Endodermal cell (in vitro differentiated cells): ENCODE data around the gene RNF40. TPM values are rescaled to one million over a fixed set of nuclear protein-coding genes. Genes with fewer than 3 reads are reported as not detected.

ENCODE experiments used
- DNase-seq: peaks from one replicate; pipeline ENCODE4 v3.0.0-alpha.2; 2017
- H3K27ac ChIP-seq: 2 replicates; pipeline ENCODE4 v1.5.1; 2013; ENCODE audit warnings: mild to moderate bottlenecking, low read depth, low read length, moderate library complexity
- H3K27me3 ChIP-seq: 2 replicates; pipeline ENCODE4 v1.6.1; 2013; ENCODE audit warnings: mild to moderate bottlenecking, low read length, moderate library complexity; ENCODE audit not compliant: insufficient read depth, control insufficient read depth, poor library complexity, severe bottlenecking
- H3K36me3 ChIP-seq: 2 replicates; pipeline ENCODE4 v1.7.0; 2013; ENCODE audit warnings: mild to moderate bottlenecking, low read length, moderate library complexity; ENCODE audit not compliant: control insufficient read depth, insufficient read depth
- H3K4me1 ChIP-seq: one replicate; pipeline ENCODE4 v1.7.0; 2013; ENCODE audit warnings: low read length; ENCODE audit not compliant: control insufficient read depth, insufficient read depth
- H3K4me3 ChIP-seq: 2 replicates; pipeline ENCODE4 v1.5.1; 2013; ENCODE audit warnings: mild to moderate bottlenecking, low read length, moderate library complexity
- H3K9ac ChIP-seq: 2 replicates; pipeline ENCODE4 v1.6.1; 2013; ENCODE audit warnings: mild to moderate bottlenecking, low read length, moderate library complexity; ENCODE audit not compliant: poor library complexity, severe bottlenecking; ENCODE audit errors: extremely low read depth
- H3K9me3 ChIP-seq: 2 replicates; pipeline ENCODE4 v1.6.1; 2013; ENCODE audit warnings: mild to moderate bottlenecking, low read length, moderate library complexity; ENCODE audit not compliant: control insufficient read depth
- H3K27ac Mint-ChIP-seq: 2 replicates; pipeline ENCODE4 v1.8.0; 2020; ENCODE audit warnings: mixed read lengths
- H3K27me3 Mint-ChIP-seq: 2 replicates; pipeline ENCODE4 v1.8.0; 2021; ENCODE audit warnings: mild to moderate bottlenecking, mixed read lengths; ENCODE audit not compliant: insufficient read depth
- H3K36me3 Mint-ChIP-seq: 2 replicates; pipeline ENCODE4 v1.8.0; 2020; ENCODE audit warnings: low read depth, mixed read lengths
- H3K4me1 Mint-ChIP-seq: 2 replicates; pipeline ENCODE4 v1.8.0; 2020; ENCODE audit warnings: mixed read lengths
- H3K4me3 Mint-ChIP-seq: 2 replicates; pipeline ENCODE4 v1.8.0; 2020; ENCODE audit warnings: mild to moderate bottlenecking, moderate library complexity, mixed read lengths
- H3K9me3 Mint-ChIP-seq: 2 replicates; pipeline ENCODE4 v1.8.0; 2020; ENCODE audit warnings: mild to moderate bottlenecking, mixed read lengths
- CTCF ChIP-seq: fragments of 200-600 bp; sonication (generic); conservative IDR thresholded peaks from 2 replicates; pipeline ENCODE4 v1.5.0; 2021; ENCODE audit warnings: antibody characterized with exemption, mild to moderate bottlenecking
- WGBS, 2 experiments: methylation state at CpG; one replicate each; pipeline versions ENCODE4 v1.1.5 to v1.1.7; 2013; ENCODE audit warnings: missing lambda C conversion rate in 2 of 2, mixed read lengths in 1 of 2; ENCODE audit not compliant: insufficient coverage in 1 of 2, insufficient read length in 1 of 2; 5-methylcytosine and 5-hydroxymethylcytosine counted together
- total RNA-seq, 2 donors: library from RNA; stranded (reverse); fragmentation: NEBNext Ultra II Directional in 1 of 2; extraction: Animal tissue kit (Norgen Biotek cat#: 25700) in 1 of 2; gene quantifications; 2 replicates in 1 of 2; 3 replicates in 1 of 2; pipeline ENCODE4 v1.2.1, GENCODE V29; 2021

Gene RNF40
- total RNA-seq, 2 donors from 2014 or later: 88.4 to 95.8 TPM

GRCh38 chr16:30728899-30729672 lies 33.0 kb upstream of the RNF40 start:
- H3K27me3 Mint-ChIP-seq: no peaks in the 10 kb centered on the region
- no peak for TF ChIP-seq CTCF
- H3K4me1 Mint-ChIP-seq: no peaks in the 10 kb centered on the region
- no peak overlapping the region for H3K4me3 Mint-ChIP-seq
- peaks cover 75% of the 10 kb centered on the region for H3K36me3 Mint-ChIP-seq
- H3K4me1 ChIP-seq: no peaks in the 10 kb centered on the region
- no peaks in the 10 kb centered on the region for H3K9me3 ChIP-seq
- H3K27me3 ChIP-seq: no peaks in the 10 kb centered on the region
- H3K36me3 ChIP-seq: peaks cover 91% of the 10 kb centered on the region
- 94 to 95% methylated on average over 7 to 17 of the region's 17 CpGs for WGBS, 2 experiments
- H3K27ac ChIP-seq: no peak overlapping the region
- H3K27ac Mint-ChIP-seq: no peak overlapping the region
- H3K9me3 Mint-ChIP-seq: no peaks in the 10 kb centered on the region
- H3K9ac ChIP-seq: no peak overlapping the region
- DNase-seq: no peak
- no peak overlapping the region for H3K4me3 ChIP-seq

DNA sequence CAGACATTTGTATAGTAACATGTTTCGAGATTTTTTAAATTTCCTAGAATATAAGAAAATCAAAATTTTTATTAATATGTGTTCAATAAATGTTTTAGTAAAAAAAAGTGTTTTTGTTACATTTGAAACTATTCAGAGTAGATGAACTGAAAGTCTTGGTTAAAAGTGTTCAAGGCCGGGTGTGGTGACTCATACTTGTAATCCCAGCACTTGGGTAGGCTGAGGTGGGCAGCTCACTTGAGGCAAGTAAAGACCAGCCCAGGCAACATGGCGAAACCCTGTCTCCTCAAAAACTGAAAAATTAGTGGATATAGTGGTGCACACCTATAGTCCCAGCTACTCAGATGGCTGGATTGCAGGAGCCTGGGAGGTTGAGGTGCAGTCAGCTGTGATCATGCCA lies 30.7 kb upstream of the RNF40 start:
- Mint-ChIP-seq H3K4me1 (no peaks in the 10 kb centered on the region), H3K27me3 (no peaks in the 10 kb centered on the region), H3K4me3 (no peak overlapping the region), H3K9me3 (no peaks in the 10 kb centered on the region), H3K27ac (no peak overlapping the region), H3K36me3 (peaks cover 72% of the 10 kb centered on the region)
- Histone ChIP-seq H3K36me3 (peaks cover 84% of the 10 kb centered on the region), H3K9me3 (no peaks in the 10 kb centered on the region), H3K27me3 (no peaks in the 10 kb centered on the region), H3K4me1 (no peaks in the 10 kb centered on the region), H3K9ac (no peak overlapping the region), H3K4me3 (no peak overlapping the region), H3K27ac (no peak overlapping the region)
- no peak for TF ChIP-seq CTCF
- DNase-seq: no peak
- 89 to 97% methylated on average over 1 to 2 of the region's 3 CpGs for WGBS, 2 experiments

DNA sequence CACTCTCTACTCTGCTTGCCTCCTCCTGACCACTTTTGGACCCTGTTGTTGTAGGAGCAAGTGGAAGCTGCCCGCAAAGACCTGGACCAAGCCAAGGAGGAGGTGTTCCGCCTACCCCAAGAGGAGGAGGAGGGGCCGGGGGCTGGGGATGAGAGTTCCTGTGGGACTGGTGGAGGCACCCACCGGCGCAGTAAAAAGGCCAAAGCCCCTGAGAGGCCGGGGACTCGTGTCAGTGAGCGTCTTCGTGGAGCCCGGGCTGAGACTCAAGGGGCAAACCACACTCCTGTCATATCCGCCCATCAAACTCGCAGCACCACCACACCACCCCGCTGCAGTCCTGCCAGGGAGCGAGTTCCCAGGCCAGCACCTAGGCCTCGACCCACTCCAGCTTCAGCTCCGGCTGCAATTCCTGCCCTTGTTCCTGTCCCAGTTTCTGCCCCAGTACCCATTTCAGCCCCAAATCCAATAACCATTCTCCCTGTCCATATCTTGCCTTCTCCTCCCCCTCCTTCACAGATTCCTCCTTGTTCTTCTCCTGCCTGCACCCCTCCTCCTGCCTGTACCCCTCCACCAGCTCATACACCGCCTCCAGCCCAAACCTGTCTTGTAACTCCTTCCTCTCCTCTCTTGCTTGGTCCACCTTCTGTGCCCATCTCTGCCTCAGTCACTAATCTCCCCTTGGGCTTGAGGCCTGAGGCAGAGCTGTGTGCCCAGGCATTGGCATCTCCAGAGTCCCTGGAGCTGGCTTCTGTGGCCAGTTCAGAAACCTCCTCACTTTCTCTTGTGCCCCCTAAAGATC lies 24.9 kb upstream of the RNF40 start:
- Histone ChIP-seq H3K27ac (no peak overlapping the region), H3K4me1 (no peaks in the 10 kb centered on the region), H3K36me3 (peaks cover 75% of the 10 kb centered on the region), H3K4me3 (no peak overlapping the region), H3K9ac (no peak overlapping the region), H3K9me3 (no peaks in the 10 kb centered on the region), H3K27me3 (no peaks in the 10 kb centered on the region)
- peak overlapping the region; percentile 48 for H3K27ac Mint-ChIP-seq
- no peak for TF ChIP-seq CTCF
- H3K9me3 Mint-ChIP-seq: no peaks in the 10 kb centered on the region
- H3K27me3 Mint-ChIP-seq: no peaks in the 10 kb centered on the region
- 97 to 98% methylated on average over 15 to 17 of the region's 17 CpGs for WGBS, 2 experiments
- no peak for DNase-seq
- peaks cover 68% of the 10 kb centered on the region for H3K36me3 Mint-ChIP-seq
- H3K4me3 Mint-ChIP-seq: no peak overlapping the region
- H3K4me1 Mint-ChIP-seq: peaks cover 9% of the 10 kb centered on the region
